Measurements from ENCODE around the gene SAMHD1. TPM values are rescaled to one million over a fixed set of nuclear protein-coding genes. Genes with fewer than 3 reads are reported as not detected.

Gene SAMHD1
- total RNA-seq, 4 donors from 2014 or later, result 17.0 to 212 (median 66.0) TPM

- peaks cover 0 to 16% (median 0%) of the 10 kb centered on the region in 3 donors for H3K36me3 ChIP-seq
- no peaks in the 10 kb centered on the region for H3K27me3 ChIP-seq
- WGBS, 2 donors, result 78 to 81% methylated on average over 3 of the region's 3 CpGs
- no peak overlapping the region for H3K27ac ChIP-seq
- peaks cover 0 to 10% (median 0%) of the 10 kb centered on the region in 3 donors for H3K9me3 ChIP-seq
- no peak for DNase-seq
- intact Hi-C loops (cut with DNase I), result no loop called here
- H3K4me3 ChIP-seq, result no peak overlapping the region
- H3K4me1 ChIP-seq, result peaks cover 0 to 11% (median 0%) of the 10 kb centered on the region in 3 donors
- TF ChIP-seq POLR2A (IDR thresholded peaks at IDR 0.05) (no peak), CTCF (IDR thresholded peaks at IDR 0.05) (no peak)
Measured at GRCh38 chr20:36991703-36992102, 40.2 kb upstream of the SAMHD1 start.

- no peak for DNase-seq
- Histone ChIP-seq H3K27me3 (no peaks in the 10 kb centered on the region), H3K4me3 (no peak overlapping the region), H3K4me1 (peaks cover 0 to 11% (median 0%) of the 10 kb centered on the region in 3 donors), H3K36me3 (peaks cover 0 to 4% (median 0%) of the 10 kb centered on the region in 3 donors), H3K9me3 (peaks cover 0 to 10% (median 0%) of the 10 kb centered on the region in 3 donors), H3K27ac (no peak overlapping the region)
- intact Hi-C loops (cut with DNase I), result no loop called here
- 69 to 75% methylated on average over 6 of the region's 6 CpGs for WGBS, 2 donors
- no peak for TF ChIP-seq POLR2A (IDR thresholded peaks at IDR 0.05)
- TF ChIP-seq CTCF (IDR thresholded peaks at IDR 0.05), result no peak
Measured at GRCh38 chr20:36989797-36990196, 38.3 kb upstream of the SAMHD1 start.

GRCh38 chr20:36988494-36988966 is 37.0 kb upstream of the SAMHD1 start:
- no peak overlapping the region for H3K4me3 ChIP-seq
- 66 to 74% methylated on average over 3 of the region's 3 CpGs for WGBS, 2 donors
- H3K9me3 ChIP-seq, result peaks cover 0 to 9% (median 0%) of the 10 kb centered on the region in 3 donors
- peaks cover 0 to 11% (median 0%) of the 10 kb centered on the region in 3 donors for H3K4me1 ChIP-seq
- no peak for TF ChIP-seq POLR2A (IDR thresholded peaks at IDR 0.05)
- no peak for TF ChIP-seq CTCF (IDR thresholded peaks at IDR 0.05)
- H3K27ac ChIP-seq, result no peak overlapping the region
- no peak for DNase-seq
- H3K36me3 ChIP-seq, result no peaks in the 10 kb centered on the region
- no peaks in the 10 kb centered on the region for H3K27me3 ChIP-seq
- intact Hi-C loops (cut with DNase I), result no loop called here

GRCh38 chr20:36984257-36984638 is 32.7 kb upstream of the SAMHD1 start:
- no peaks in the 10 kb centered on the region for H3K36me3 ChIP-seq
- no peaks in the 10 kb centered on the region for H3K9me3 ChIP-seq
- intact Hi-C loops (cut with DNase I), result no loop called here
- H3K27ac ChIP-seq, result no peak overlapping the region
- no peak overlapping the region for H3K4me3 ChIP-seq
- H3K4me1 ChIP-seq, result peaks cover 0 to 1% (median 0%) of the 10 kb centered on the region in 3 donors
- no peak for DNase-seq
- TF ChIP-seq POLR2A (IDR thresholded peaks at IDR 0.05) (no peak), CTCF (IDR thresholded peaks at IDR 0.05) (no peak)
- 58 to 83% methylated on average over 4 to 5 of the region's 6 CpGs for WGBS, 2 donors
- H3K27me3 ChIP-seq, result no peaks in the 10 kb centered on the region

GRCh38 chr20:36975099-36975818 is 23.8 kb upstream of the SAMHD1 start:
- 51 to 55% methylated on average over 2 of the region's 3 CpGs for WGBS, 2 donors
- H3K36me3 ChIP-seq, result no peaks in the 10 kb centered on the region

More at GRCh38 chr20:36975099-36975818, 23.8 kb upstream of the SAMHD1 start:
- DNase-seq, result no peak
- Histone ChIP-seq H3K4me3 (no peak overlapping the region), H3K27ac (no peak overlapping the region), H3K9me3 (no peaks in the 10 kb centered on the region), H3K4me1 (no peaks in the 10 kb centered on the region), H3K27me3 (no peaks in the 10 kb centered on the region)
- intact Hi-C loops (cut with DNase I), result no loop called here
- no peak for TF ChIP-seq CTCF (IDR thresholded peaks at IDR 0.05)

Measured in esophagus squamous epithelium (tissue), 5 donors.